ENCODE measurements around the gene PALLD.

DNA sequence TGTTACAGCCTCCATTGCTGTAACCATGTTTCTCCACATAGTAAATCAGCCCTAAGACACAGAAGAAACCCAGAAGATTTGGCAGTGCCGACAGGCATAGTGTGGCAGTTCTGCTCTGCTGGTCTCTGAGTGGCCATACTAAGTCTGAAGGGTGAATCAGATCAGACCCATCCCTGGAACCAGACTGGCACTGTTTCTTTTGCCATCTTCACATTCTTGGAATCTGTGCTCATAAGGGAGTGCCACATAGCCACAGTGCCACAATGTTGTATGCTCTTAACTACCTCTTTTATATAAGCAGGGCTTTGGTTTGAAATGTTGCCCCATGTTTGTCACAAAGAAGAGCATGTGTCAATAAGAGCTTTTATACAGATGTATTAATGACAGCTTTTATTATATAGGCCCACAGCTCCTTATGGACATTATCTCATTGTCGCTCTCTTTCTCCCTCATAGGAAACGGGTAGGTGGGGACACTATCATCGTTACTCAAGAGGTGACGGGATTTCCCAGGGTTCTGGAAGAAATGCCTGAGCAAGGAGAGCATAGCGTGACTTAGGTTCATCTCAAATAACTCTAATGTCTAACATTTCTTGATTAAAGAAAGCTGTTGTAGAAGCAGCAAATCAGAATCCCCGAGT is 385.0 kb downstream of the PALLD start:
- TF ChIP-seq, protein P1, sequence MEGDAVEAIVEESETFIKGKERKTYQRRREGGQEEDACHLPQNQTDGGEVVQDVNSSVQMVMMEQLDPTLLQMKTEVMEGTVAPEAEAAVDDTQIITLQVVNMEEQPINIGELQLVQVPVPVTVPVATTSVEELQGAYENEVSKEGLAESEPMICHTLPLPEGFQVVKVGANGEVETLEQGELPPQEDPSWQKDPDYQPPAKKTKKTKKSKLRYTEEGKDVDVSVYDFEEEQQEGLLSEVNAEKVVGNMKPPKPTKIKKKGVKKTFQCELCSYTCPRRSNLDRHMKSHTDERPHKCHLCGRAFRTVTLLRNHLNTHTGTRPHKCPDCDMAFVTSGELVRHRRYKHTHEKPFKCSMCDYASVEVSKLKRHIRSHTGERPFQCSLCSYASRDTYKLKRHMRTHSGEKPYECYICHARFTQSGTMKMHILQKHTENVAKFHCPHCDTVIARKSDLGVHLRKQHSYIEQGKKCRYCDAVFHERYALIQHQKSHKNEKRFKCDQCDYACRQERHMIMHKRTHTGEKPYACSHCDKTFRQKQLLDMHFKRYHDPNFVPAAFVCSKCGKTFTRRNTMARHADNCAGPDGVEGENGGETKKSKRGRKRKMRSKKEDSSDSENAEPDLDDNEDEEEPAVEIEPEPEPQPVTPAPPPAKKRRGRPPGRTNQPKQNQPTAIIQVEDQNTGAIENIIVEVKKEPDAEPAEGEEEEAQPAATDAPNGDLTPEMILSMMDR (IDR thresholded peaks at IDR 0.05; ENCODE audit: low read length), result no peak
- TF ChIP-seq EZH2 (IDR thresholded peaks at IDR 0.05; ENCODE audit: borderline replicate concordance, low read length), result no peak
